Measurements from ENCODE around the gene SCLY.
"Not testable (repeated sequence)": the region's sequence is repeated elsewhere in the genome, so short reads cannot be mapped to it uniquely, and the experiment has no call there.

The SCLY gene

GRCh38 chr2:238045575-238045974, 15.2 kb upstream of the SCLY start:
- DNase-seq (ENCODE audit: low read depth): no peak
- H3K4me3 ChIP-seq (ENCODE audit: control insufficient read depth, low read depth, low read length): no peak overlapping the region
- no peak for TF ChIP-seq CTCF (IDR thresholded peaks at IDR 0.05; ENCODE audit: control insufficient read depth, insufficient read depth, low read depth, low read length, missing control alignments)

GRCh38 chr2:238046725-238047270, 14.0 kb upstream of the SCLY start:
- no peak overlapping the region for H3K4me3 ChIP-seq (ENCODE audit: control insufficient read depth, low read depth, low read length)
- no peak for TF ChIP-seq CTCF (IDR thresholded peaks at IDR 0.05; ENCODE audit: control insufficient read depth, insufficient read depth, low read depth, low read length, missing control alignments)
- no peak for DNase-seq (ENCODE audit: low read depth)

GRCh38 chr2:238053191-238053776, 7.5 kb upstream of the SCLY start:
- DNase-seq (ENCODE audit: low read depth): no peak
- no peak for TF ChIP-seq CTCF (IDR thresholded peaks at IDR 0.05; ENCODE audit: control insufficient read depth, insufficient read depth, low read depth, low read length, missing control alignments)
- H3K4me3 ChIP-seq (ENCODE audit: control insufficient read depth, low read depth, low read length): no peak overlapping the region

- TF ChIP-seq CTCF (IDR thresholded peaks at IDR 0.05; ENCODE audit: control insufficient read depth, insufficient read depth, low read depth, low read length, missing control alignments): no peak
- DNase-seq (ENCODE audit: low read depth): no peak
- H3K4me3 ChIP-seq (ENCODE audit: control insufficient read depth, low read depth, low read length): no peak overlapping the region
Measured at GRCh38 chr2:238055841-238056240, 5.0 kb upstream of the SCLY start.

GRCh38 chr2:238057696-238058575, 2.9 kb upstream of the SCLY start:
- not testable (repeated sequence) for H3K4me3 ChIP-seq (ENCODE audit: control insufficient read depth, low read depth, low read length); DNase-seq (ENCODE audit: low read depth)

- DNase-seq (ENCODE audit: low read depth): no peak
- no peak for TF ChIP-seq CTCF (IDR thresholded peaks at IDR 0.05; ENCODE audit: control insufficient read depth, insufficient read depth, low read depth, low read length, missing control alignments)
- H3K4me3 ChIP-seq (ENCODE audit: control insufficient read depth, low read depth, low read length): no peak overlapping the region
Measured at GRCh38 chr2:238059505-238059904, 1.3 kb upstream of the SCLY start.

GRCh38 chr2:238060096-238060541, 682 bp upstream of the SCLY start:
- DNase-seq (ENCODE audit: low read depth): no peak
- peak overlapping the region; percentile 71 for H3K4me3 ChIP-seq (ENCODE audit: control insufficient read depth, low read depth, low read length)
- TF ChIP-seq CTCF (IDR thresholded peaks at IDR 0.05; ENCODE audit: control insufficient read depth, insufficient read depth, low read depth, low read length, missing control alignments): no peak

Measured in AG09309 (cell line).